Stomach (tissue), 4 donors: ENCODE data around the gene SLC6A20.

ENCODE experiments used
- EP300 ChIP-seq: sonication (generic); formaldehyde crosslinking; IDR thresholded peaks from one replicate; pipeline ENCODE4 v1.6.1; 2017; ENCODE audit warnings: antibody characterized with exemption
- POLR2A ChIP-seq, 4 donors: fragments of 450-650 bp; IDR thresholded peaks; one replicate each; pipeline ENCODE4 v1.6.1; 2016; ENCODE audit warnings: antibody characterized with exemption in 4 of 4, control low read depth in 2 of 4, mild to moderate bottlenecking in 1 of 4, moderate library complexity in 1 of 4
- TF ChIP-seq, protein P1 (sequence below), 7 experiments: fragments of 450-650 bp in 4 of 7; fragments of 200-600 bp in 3 of 7; sonication (generic) in 3 of 7; IDR thresholded peaks; one replicate each; pipeline ENCODE4 v1.5.1; 2016 to 2019; ENCODE audit warnings: antibody characterized with exemption in 7 of 7, control low read depth in 2 of 7, mild to moderate bottlenecking in 1 of 7

DNA sequence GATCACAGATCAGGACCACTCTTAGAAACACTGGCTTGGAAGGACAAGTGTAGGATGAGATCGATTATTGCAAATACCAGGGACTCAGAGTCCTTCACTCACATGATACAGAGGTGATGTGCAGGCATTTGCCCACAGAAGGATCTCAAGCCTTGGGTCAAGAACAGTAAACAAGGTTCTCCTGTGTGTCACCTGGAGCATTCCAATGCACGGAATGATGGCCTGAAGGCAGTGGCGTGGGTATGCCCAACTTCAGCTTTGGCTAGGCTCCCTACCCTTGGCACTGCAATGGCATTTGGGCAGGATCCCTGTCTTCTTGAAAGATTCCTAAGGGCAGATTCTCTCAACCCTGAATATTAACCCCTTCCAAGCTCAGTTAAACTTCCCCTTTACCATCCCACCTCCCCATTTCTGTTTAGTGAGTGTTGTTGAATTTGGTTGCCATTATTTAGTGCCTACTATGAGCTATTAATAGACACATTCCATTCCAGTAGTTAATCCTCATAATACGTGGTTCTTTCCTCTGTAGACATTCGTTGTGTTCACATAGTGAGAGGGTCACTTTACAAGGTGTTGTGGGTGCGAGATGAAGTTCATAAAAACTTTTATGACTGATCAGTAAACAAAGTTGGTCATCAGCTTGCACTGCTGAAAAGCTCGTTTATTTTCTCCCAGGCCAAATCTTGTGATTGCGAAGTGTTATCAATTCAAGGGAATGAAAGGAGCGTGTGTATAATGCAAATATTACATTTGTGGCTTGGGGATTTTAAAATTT lies 46.7 kb upstream of the SLC6A20 start:
- TF ChIP-seq, protein P1, sequence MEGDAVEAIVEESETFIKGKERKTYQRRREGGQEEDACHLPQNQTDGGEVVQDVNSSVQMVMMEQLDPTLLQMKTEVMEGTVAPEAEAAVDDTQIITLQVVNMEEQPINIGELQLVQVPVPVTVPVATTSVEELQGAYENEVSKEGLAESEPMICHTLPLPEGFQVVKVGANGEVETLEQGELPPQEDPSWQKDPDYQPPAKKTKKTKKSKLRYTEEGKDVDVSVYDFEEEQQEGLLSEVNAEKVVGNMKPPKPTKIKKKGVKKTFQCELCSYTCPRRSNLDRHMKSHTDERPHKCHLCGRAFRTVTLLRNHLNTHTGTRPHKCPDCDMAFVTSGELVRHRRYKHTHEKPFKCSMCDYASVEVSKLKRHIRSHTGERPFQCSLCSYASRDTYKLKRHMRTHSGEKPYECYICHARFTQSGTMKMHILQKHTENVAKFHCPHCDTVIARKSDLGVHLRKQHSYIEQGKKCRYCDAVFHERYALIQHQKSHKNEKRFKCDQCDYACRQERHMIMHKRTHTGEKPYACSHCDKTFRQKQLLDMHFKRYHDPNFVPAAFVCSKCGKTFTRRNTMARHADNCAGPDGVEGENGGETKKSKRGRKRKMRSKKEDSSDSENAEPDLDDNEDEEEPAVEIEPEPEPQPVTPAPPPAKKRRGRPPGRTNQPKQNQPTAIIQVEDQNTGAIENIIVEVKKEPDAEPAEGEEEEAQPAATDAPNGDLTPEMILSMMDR (IDR thresholded peaks at IDR 0.05), result no peak
- no peak for TF ChIP-seq POLR2A (IDR thresholded peaks at IDR 0.05)
- no peak for TF ChIP-seq EP300
